NCI-H2196 treated with DMSO at 0.1 percent for 48 hours (cell line): ENCODE measurements around the gene DDX23.
"Not testable (repeated sequence)": the region's sequence is repeated elsewhere in the genome, so short reads cannot be mapped to it uniquely, and the experiment has no call there.

Source experiments
- DNase-seq: peaks from one replicate; lab custom pipeline; 2025; ENCODE audit not compliant: unreplicated experiment; lab: John Stamatoyannopoulos, UW

Gene DDX23

DNA sequence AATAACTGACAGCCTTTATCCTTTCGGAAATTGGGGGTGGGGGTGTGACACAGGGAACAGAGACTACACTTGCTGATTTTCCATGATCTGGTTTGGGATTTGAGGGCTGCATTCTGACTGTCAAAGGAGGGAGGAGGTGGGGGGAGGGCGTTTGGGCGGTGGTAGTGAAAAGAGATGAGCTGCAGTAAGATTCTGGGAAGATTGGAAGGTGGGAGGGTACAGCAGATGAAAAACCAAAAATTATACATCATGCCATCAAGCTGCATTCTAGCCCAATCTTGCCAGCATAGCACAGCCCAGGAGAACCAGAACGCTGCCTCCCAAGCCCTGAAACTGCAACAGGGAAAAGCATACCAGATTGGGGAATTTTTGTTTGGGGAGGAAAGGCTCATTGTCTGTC is 11.3 kb upstream of the DDX23 start:
- no peak for DNase-seq

DNA sequence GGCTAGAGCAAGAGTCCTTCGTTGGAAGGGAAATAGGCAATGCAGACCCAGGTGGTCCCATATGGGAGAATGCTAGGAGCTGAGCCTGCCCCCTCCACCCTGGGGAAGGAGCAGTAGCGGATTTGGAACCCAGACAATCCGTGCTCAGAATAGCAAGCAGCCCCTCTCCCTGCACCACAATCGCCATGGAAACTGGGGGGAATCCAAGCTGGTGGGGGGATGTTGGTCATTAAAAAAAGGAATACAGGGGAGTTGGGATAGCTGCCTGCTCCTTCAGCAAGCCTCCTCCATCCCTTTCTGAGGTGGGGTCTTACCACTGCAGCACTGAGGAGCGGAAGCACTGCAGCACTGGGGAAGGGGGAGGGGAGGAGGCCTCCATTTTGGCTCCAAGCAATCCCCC is 10.8 kb upstream of the DDX23 start:
- no peak for DNase-seq

DNA sequence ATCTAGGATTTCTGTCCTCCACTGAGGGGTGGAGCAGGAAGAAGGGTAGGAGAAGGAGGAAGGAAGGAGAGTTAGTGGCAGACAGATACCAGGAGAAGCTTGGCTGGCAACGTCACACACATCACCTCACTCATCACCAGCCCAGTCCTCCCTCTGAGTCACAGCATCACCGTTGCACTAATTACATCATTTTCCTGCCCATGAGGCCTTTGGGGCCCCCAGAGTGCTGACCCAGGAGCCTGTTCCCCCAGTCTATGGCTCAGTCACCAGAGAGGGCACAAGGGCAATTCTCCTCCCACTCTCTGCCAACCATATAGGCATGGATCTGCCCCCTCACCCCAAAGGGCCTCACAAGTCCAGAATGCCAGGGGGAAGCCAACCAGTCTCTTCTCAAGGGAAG is 9.1 kb upstream of the DDX23 start:
- DNase-seq: no peak

DNA sequence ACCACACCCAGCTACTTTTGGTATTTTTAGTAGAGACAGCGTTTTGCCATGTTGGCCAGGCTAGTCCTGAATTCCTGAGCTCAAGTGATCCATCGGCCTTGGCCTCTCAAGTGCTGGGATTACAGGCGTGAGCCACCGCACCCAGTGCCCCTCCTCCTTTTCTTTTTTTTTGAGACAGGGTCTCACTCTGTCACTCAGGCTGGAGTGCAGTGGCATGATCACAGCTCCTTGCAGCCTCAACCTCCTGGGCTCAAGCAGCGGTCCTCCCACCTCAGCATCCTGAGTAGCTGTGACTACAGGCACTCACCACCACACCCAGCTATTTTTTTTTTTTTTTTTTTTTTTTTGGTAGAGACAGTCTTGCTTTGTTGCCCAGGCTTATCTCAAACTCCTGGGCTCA is 8.3 kb upstream of the DDX23 start:
- DNase-seq: not testable (repeated sequence)

DNA sequence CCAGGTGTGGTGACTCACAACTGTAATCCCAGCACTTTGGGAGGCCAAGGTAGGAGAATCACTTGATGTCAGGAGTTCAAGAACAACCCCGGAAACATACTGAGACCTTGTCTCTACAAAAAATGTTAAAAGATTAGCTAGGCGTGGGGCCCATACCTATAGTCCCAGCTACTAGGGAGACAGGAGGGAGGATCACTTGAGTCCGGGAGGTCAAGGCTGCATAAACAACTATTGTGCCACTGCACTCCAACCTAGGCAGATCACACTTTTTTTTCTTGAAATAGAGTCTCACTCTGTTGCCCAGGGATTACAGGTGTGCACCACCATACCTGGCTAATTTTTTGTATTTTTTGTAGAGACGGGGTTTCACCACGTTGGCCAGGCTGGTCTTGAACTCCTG is 7.6 kb upstream of the DDX23 start:
- no peak for DNase-seq

DNA sequence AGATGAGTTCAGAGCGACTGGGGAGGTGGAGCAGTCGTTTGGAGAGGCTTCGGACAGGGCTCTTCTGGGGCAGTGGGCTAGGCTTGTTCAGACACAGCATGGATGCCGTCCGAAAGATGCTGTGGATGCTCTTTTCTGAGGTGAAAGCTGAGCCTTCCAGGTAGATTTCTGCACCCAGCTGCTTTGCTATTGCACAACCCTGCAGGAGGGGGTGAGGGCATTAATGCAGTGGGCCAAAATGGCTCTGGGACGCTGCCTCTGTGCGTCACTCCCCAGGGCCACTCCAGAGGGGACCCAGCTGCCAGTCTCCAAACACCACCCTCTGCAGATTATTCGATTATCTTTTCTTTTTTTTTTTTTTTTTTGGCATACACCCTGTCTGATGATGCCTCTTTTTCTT is 6.1 kb upstream of the DDX23 start:
- DNase-seq: no peak

DNA sequence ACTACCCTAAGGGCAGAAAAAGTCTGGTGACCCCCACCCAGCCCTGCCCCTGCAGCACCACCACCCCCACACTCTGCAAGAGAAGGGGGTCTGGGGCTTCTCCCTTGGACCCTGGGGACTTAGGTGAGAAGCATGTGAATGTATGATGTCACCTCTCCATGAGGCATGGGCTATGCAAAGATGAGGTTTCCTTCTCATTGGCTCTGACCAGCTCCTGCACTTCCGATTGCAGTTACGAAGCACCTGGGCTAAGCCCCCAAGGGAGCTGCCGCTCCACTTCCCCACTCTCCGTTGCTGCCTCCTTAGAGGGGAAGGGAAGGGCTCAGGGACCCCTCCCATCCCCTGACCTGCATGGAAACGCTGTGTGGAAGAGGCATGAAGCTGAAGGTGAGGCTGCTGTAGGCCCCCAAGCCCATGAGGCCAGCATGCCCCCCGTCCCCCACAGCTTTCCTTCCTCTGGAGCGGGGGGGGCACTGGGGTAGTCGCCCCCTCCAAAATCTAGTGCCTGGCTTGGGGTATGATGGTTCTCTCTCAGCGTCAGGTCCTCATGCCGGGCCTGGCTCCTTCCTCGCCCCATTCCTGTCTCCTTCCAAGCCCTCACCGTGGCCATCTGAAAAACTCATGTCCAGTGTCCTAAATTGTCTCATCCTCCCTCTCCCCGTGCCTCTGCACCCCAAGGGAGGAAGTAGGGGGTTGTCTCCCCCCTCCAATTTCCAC is 5.5 kb upstream of the DDX23 start:
- no peak for DNase-seq

DNA sequence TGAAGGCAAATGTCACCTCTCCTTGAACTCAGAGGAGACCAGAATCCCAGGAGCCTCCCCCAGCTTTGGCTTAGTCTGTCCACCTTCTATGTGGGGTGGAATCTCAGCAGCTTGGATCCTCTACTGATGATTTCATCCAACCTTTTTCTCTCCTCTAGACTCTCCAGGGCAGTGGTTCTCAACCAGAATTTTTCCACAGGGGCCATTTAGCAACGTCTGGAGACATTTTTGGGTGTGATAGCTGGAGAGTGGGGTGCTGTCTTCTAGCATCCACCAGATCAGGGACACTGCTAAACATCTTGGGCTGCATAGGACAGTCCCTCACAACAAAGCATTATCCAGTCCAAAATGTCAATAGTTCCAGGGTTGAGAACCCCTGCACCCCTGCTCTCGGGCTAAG is 4.4 kb upstream of the DDX23 start:
- DNase-seq: no peak

DNA sequence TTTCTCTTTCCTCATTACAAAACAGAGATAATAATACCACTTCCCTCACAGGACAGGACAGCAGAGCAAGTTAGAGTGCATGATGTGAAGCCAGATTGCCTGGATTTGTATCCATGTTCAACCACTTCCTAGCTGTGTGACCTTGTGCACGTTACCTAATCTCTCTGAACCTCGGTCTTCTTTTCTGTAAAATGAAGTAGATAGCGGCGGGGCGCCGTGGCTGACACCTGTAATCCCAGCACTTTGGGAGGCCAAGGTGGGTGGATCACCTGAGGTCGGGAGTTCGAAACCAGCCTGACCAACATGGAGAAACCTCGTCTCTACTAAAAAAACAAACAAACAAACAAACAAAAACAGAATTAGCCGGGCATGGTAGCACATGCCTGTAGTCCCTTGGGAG is 3.0 kb upstream of the DDX23 start:
- DNase-seq: not testable (repeated sequence)

DNA sequence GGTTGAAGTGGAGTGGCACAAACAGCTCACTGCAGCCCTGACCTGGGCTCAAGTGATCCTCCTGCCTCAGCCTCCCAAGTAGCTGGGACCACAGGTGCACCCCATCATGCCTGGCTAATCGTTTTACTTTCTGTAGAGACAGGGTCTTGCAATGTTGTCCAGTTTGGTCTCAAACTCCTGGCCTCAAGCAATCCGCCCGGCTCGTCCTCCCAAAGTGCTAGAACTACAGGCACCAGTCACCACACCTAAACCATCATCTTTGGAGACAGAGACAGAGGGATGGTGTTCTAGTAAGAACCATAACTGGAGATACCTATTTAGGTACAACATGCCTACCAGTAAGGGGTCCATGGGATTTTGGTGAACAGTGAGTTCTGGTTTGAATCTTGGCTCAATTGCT is 2.5 kb upstream of the DDX23 start:
- DNase-seq: no peak

DNA sequence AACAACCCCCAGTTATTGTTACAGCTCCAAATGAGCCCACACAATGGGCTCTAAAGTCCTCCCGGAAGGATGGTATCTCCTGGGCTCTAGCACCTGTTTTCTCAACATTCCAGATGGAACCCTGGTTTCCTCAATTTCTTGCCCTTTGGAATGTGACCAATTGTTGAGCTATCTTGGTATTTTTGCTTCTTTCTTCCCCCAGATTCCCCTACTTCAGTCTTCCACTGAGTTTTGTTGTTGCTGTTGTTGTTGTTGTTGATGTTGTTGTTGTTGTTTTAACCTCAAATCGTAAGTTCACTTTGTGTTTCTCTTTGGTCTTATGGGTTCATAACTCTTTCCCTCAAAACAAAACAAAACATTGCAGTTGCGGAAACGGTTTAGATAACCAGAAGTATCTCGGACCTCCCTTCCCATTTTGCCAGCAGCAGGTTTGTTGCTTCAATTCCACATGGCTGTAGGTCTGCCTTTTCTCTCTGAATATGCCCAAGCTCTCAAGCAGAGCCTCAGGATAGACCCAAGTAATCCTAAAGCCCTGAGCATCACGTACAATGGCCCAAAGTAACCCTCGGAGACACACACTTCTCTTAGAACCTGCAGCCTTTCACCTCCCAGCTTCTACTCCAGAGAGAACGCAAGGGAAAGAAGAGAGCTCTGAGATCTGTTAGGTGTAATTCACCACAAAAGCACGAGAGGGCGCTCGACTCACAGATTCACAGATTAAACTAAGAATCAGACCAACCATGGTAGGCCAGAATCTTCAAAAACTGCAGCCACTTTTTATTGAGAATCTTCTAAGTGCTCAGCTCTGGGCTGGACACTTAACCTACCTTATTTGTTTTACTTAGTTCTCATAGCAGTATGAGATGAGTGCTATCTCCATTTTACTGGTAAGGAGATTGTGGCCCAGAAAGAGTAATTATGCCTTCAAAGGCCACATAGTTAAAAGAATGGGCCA is 1.0 kb upstream of the DDX23 start:
- DNase-seq: peak; percentile 59

DNA sequence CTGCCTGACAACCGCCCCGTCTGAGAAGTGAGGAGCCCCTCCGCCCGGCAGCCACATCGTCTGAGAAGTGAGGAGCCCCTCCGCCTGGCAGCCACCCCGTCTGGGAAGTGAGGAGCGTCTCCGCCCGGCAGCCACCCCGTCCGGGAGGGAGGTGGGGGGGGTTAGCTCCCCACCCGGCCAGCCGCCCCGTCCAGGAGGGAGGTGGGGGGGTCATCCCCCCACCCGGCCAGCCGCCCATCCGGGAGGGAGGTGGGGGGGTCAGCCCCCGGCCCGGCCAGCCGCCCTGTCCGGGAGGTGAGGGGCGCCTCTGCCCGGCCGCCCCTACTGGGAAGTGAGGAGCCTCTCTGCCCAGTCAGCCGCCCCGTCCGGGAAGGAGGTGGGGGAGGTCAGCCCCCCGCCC is 9.9 kb downstream of the DDX23 start:
- not testable (repeated sequence) for DNase-seq

DNA sequence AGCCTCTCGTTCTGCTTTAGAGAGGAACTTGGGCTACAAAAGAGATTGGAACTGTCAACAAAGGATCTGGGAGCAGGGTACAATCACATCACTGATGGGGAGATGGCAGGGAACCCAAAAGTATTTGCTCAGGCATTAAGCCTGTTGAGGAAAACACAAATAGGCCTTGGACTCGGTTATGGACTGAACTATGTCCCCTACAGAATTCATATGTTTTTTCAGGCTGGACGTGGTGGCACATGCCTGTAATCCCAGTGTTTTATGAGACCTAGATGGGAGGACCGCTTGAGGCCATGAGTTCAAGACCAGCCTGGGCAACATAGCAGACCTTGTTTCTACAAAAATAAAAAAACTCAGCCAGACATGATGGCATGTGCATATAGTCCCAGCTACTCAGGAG is 13.9 kb downstream of the DDX23 start:
- DNase-seq: no peak

DNA sequence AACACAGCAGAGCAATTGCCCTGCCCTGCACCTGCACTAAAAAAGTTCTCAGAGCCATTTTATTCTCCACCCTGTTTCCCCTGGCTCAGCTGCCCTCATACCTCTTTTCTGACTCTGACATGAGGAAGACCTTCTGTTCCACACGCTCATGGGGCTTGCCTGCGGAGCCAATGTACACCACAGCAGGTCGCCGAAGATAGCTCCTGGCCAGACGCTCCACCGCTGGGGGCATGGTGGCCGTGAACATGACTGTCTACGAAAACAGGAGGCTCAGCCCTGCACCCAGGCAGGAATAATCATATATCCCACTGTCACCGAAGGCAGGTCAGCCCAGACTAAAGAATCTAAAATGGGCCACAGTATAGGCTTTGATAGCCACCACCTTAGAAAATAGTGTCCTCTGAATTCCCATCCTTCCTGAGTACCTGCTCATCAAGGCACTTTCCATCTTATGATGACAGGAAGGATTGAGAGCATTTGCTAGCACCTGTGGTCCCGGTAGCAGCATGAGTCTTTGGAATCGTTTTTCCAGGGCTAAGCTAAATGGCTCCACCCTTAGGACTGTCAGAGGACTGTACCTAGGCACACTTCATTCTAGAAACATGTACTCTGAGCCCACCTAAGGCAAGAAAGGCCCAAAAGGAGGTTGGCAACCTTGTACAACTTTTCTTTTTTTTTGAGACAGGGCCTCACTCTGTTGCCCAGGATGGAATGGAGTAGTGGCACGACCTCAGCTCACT is 19.5 kb downstream of the DDX23 start:
- no peak for DNase-seq

DNA sequence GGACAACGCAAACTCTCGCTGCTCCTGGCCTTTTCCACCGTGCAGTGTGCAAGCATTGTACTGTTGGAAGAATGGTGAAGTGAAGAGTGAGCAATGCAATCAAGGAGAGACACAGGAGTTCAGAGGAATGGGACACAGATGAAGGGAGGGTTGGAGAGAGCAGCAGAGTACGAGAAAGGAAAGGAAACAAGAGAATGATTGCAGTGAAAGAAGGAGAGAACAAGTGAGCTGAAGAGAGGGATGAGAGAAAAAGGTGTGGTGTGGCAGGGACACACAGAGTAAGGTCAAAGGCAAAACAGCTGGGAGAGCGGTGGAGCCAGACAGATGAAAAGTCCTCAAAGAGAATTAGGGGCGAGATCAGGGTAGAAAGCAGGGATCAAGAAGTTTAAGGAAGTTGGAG is 20.7 kb downstream of the DDX23 start:
- DNase-seq: no peak

DNA sequence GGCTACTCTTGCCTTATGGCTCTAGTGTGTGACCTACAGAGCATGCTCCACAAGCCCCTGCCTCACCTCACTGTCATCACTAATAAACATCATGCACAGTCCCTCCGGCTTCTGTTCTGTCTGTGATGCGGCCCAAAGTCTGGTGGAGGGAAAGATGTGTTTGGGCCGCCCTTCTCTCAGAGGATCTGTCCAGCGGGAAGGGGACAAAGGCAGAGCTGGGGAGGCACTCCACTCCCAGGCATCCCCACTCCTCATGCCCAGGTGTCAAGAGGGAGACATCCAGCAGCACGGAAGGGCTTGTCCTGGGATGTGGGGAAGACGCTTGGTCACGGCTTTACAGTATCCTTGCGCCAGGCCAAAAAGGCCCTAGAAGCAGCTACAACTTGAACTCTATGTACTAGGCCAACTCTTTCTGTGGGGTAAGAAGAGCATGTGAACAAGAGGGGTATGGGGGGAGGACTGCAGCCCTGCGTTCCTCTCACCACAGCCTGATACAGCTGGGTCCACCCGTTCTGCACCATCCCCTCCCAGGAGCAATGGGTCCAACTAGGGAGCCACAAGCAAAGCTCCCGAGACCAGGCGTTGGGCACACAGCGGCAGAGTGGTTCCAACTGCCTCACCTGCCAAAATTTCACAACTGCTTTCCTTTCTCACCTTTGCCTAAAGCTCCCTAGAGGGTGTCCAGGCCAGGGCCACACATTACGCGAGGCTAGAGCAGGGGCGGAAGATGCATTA is 23.0 kb downstream of the DDX23 start:
- DNase-seq: no peak

DNA sequence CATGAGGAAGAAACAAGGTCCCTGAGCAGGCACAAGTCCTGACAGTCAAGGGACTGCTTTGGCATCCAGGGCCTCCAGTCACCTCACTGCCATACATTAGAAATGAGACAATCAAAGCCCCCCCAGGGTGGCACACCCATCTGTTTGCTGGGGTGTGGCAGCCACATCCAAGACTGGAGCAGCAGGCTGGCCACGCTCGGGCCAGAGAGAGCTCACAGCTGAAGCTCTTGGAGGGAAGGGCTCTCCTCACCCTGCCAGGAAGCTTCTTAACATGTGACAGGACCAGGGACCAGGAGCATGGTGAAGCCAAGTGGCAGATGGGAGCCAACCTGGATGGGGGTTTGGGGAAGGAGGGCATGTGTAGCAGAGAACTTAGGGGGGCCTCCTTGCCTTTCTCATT is 23.7 kb downstream of the DDX23 start:
- no peak for DNase-seq

DNA sequence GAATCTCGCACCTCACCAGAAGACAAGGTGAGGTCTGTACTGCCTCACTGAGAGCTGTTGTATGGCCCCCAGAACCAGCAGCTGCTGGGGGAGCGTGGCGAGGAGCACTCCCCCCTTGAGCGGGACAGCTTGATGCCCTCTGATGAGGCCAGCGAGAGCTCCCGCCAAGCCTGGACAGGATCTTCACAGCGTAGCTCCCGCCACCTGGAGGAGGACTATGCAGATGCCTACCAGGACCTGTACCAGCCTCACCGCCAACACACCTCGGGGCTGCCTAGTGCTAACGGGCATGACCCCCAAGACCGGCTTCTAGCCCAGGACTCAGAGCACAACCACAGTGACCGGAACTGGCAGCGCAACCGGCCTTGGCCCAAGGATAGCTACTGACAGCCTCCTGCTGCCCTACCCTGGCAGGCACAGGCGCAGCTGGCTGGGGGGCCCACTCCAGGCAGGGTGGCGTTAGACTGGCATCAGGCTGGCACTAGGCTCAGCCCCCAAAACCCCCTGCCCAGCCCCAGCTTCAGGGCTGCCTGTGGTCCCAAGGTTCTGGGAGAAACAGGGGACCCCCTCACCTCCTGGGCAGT is 24.4 kb downstream of the DDX23 start:
- DNase-seq: no peak

DNA sequence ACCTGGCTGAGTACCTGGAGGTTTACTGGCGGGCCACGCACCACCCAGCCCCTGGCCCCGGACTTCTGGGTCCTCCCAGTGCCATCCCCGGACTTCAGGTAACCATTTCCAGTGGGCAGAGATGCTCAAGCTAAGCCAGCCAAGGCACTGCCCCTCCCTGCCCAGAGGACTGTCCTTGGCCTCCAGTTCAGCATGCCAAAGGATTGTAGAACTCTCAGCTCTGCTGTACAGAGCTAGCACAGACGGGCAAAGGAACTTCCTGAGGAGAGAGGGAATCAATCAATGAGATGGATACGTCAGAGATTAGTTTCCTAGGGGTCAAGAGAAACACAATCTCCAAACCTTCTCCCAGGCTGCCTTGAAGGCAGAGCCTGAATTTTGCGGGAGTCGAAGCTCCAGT is 24.9 kb downstream of the DDX23 start:
- no peak for DNase-seq

DNA sequence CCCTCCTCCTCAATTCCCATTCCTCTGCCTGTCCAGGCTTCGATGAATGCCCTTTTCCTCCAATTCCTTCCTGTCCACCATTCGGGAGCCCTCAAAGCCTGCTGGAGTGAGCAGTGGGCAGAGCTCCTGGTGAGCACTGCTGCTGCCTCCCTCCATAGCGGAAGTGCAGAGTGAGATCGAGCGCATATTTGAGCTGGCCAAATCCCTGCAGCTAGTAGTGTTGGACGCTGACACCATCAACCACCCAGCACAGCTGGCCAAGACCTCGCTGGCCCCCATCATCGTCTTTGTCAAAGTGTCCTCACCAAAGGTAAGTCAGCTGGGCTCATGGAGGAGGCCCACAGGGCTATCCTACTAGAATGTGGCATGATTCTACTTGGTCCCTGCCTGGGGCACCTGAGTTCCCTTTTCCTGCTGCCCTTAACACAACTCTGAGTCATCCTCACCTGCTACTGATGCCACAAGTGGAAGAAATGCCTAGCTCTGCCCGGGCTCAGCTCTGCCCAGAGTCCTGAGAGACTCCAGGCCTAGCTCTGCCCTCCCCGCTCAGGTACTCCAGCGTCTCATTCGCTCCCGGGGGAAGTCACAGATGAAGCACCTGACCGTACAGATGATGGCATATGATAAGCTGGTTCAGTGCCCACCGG is 25.6 kb downstream of the DDX23 start:
- DNase-seq: no peak
